GM21447 (cell line): ENCODE results near the gene ZNF678.
"Not testable (repeated sequence)": the region's sequence is repeated elsewhere in the genome, so short reads cannot be mapped to it uniquely, and the experiment has no call there.

ENCODE experiments used
- ATAC-seq: cut with Tn5 transposase; IDR thresholded peaks from one replicate; pipeline ENCODE4 v1.9.1; 2021; ENCODE audit not compliant: unreplicated experiment

Gene ZNF678

GRCh38 chr1:227549892-227550291 lies 13.5 kb upstream of the ZNF678 start:
- ATAC-seq: no peak

- ATAC-seq: not testable (repeated sequence)
Observed at GRCh38 chr1:227551881-227552280, 11.5 kb upstream of the ZNF678 start.

- no peak for ATAC-seq
Observed at GRCh38 chr1:227556288-227556687, 7.1 kb upstream of the ZNF678 start.

GRCh38 chr1:227557962-227558725 lies 5.2 kb upstream of the ZNF678 start:
- ATAC-seq: no peak

GRCh38 chr1:227558732-227559262 lies 4.6 kb upstream of the ZNF678 start:
- ATAC-seq: no peak

- ATAC-seq: no peak
Observed at GRCh38 chr1:227559499-227559898, 3.9 kb upstream of the ZNF678 start.

GRCh38 chr1:227559926-227560325 lies 3.4 kb upstream of the ZNF678 start:
- ATAC-seq: no peak

- no peak for ATAC-seq
Observed at GRCh38 chr1:227560393-227561173, 2.8 kb upstream of the ZNF678 start.

- no peak for ATAC-seq
Observed at GRCh38 chr1:227561241-227561907, 2.0 kb upstream of the ZNF678 start.

- ATAC-seq: no peak
Observed at GRCh38 chr1:227562037-227562436, 1.3 kb upstream of the ZNF678 start.

- ATAC-seq: no peak
Observed at GRCh38 chr1:227562933-227563323, 428 bp upstream of the ZNF678 start.

GRCh38 chr1:227567256-227567655 lies 3.9 kb downstream of the ZNF678 start:
- ATAC-seq: no peak

- no peak for ATAC-seq
Observed at GRCh38 chr1:227568593-227568992, 5.2 kb downstream of the ZNF678 start.

GRCh38 chr1:227572752-227573151 lies 9.4 kb downstream of the ZNF678 start:
- ATAC-seq: no peak

GRCh38 chr1:227574926-227575325 lies 11.6 kb downstream of the ZNF678 start:
- no peak for ATAC-seq

- no peak for ATAC-seq
Observed at GRCh38 chr1:227576189-227576588, 12.8 kb downstream of the ZNF678 start.

GRCh38 chr1:227577500-227577899 lies 14.1 kb downstream of the ZNF678 start:
- no peak for ATAC-seq

- ATAC-seq: no peak
Observed at GRCh38 chr1:227583354-227583753, 20.0 kb downstream of the ZNF678 start.

GRCh38 chr1:227586733-227587132 lies 23.4 kb downstream of the ZNF678 start:
- no peak for ATAC-seq

- ATAC-seq: no peak
Observed at GRCh38 chr1:227587968-227588367, 24.6 kb downstream of the ZNF678 start.

- ATAC-seq: not testable (repeated sequence)
Observed at GRCh38 chr1:227588769-227589168, 25.4 kb downstream of the ZNF678 start.
